ENCODE measurements around the gene CRACR2A. TPM values are rescaled to one million over a fixed set of nuclear protein-coding genes. Genes with fewer than 3 reads are reported as not detected.

CRACR2A gene
- total RNA-seq, 1 donor from 2014 or later, result 6.2 TPM

GRCh38 chr12:3791256-3791874 lies 38.5 kb upstream of the CRACR2A start:
- no peaks in the 10 kb centered on the region for H3K27me3 ChIP-seq (ENCODE audit: control insufficient read depth, insufficient read depth, low read length)
- no peak overlapping the region for H3K4me3 ChIP-seq (ENCODE audit: low read depth, low read length)
- TF ChIP-seq, protein P1, sequence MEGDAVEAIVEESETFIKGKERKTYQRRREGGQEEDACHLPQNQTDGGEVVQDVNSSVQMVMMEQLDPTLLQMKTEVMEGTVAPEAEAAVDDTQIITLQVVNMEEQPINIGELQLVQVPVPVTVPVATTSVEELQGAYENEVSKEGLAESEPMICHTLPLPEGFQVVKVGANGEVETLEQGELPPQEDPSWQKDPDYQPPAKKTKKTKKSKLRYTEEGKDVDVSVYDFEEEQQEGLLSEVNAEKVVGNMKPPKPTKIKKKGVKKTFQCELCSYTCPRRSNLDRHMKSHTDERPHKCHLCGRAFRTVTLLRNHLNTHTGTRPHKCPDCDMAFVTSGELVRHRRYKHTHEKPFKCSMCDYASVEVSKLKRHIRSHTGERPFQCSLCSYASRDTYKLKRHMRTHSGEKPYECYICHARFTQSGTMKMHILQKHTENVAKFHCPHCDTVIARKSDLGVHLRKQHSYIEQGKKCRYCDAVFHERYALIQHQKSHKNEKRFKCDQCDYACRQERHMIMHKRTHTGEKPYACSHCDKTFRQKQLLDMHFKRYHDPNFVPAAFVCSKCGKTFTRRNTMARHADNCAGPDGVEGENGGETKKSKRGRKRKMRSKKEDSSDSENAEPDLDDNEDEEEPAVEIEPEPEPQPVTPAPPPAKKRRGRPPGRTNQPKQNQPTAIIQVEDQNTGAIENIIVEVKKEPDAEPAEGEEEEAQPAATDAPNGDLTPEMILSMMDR (IDR thresholded peaks at IDR 0.05; ENCODE audit: insufficient read depth, low read length, poor library complexity, severe bottlenecking), result no peak
- no peaks in the 10 kb centered on the region for H3K36me3 ChIP-seq (ENCODE audit: control insufficient read depth, insufficient read depth, low read length)
- DNase-seq (ENCODE audit: low read depth), result no peak

- H3K4me3 ChIP-seq (ENCODE audit: low read depth, low read length), result no peak overlapping the region
- DNase-seq (ENCODE audit: low read depth), result no peak
- H3K36me3 ChIP-seq (ENCODE audit: control insufficient read depth, insufficient read depth, low read length), result no peaks in the 10 kb centered on the region
- no peaks in the 10 kb centered on the region for H3K27me3 ChIP-seq (ENCODE audit: control insufficient read depth, insufficient read depth, low read length)
- TF ChIP-seq, protein P1 (IDR thresholded peaks at IDR 0.05; ENCODE audit: insufficient read depth, low read length, poor library complexity, severe bottlenecking), result no peak
Observed at GRCh38 chr12:3790642-3791041, 37.7 kb upstream of the CRACR2A start.

DNA sequence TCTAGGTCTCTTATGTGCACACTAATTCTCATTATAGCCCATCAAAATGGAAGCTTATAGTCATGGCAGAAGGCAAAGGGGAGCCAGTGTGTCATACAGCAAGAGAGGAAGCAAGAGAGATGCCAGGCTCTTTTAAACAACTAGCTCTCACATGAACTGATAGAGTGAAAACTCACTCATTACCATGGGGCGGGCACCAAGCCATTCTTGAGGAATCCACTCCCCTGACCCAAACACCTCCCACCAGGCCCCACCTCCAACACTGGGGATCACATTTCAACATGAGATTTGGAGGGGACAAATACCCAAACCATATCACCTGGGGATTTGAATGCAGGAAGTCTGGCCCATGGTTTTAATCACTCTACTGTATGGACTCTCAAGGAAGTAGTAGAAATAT lies 36.9 kb upstream of the CRACR2A start:
- TF ChIP-seq, protein P1 (IDR thresholded peaks at IDR 0.05; ENCODE audit: insufficient read depth, low read length, poor library complexity, severe bottlenecking), result no peak
- no peaks in the 10 kb centered on the region for H3K36me3 ChIP-seq (ENCODE audit: control insufficient read depth, insufficient read depth, low read length)
- DNase-seq (ENCODE audit: low read depth), result no peak
- no peak overlapping the region for H3K4me3 ChIP-seq (ENCODE audit: low read depth, low read length)
- no peaks in the 10 kb centered on the region for H3K27me3 ChIP-seq (ENCODE audit: control insufficient read depth, insufficient read depth, low read length)

- peak; percentile 5 for DNase-seq (ENCODE audit: low read depth)
- H3K36me3 ChIP-seq (ENCODE audit: control insufficient read depth, insufficient read depth, low read length), result no peaks in the 10 kb centered on the region
- peaks cover 4% of the 10 kb centered on the region for H3K27me3 ChIP-seq (ENCODE audit: control insufficient read depth, insufficient read depth, low read length)
- H3K4me3 ChIP-seq (ENCODE audit: low read depth, low read length), result no peak overlapping the region
- TF ChIP-seq, protein P1 (IDR thresholded peaks at IDR 0.05; ENCODE audit: insufficient read depth, low read length, poor library complexity, severe bottlenecking), result peak; percentile 75
Observed at GRCh38 chr12:3777206-3777809, 24.4 kb upstream of the CRACR2A start.

GRCh38 chr12:3775385-3776035 lies 22.6 kb upstream of the CRACR2A start:
- Histone ChIP-seq H3K4me3 (ENCODE audit: low read depth, low read length) (no peak overlapping the region), H3K36me3 (ENCODE audit: control insufficient read depth, insufficient read depth, low read length) (no peaks in the 10 kb centered on the region), H3K27me3 (ENCODE audit: control insufficient read depth, insufficient read depth, low read length) (peaks cover 4% of the 10 kb centered on the region)
- TF ChIP-seq, protein P1 (IDR thresholded peaks at IDR 0.05; ENCODE audit: insufficient read depth, low read length, poor library complexity, severe bottlenecking), result no peak
- no peak for DNase-seq (ENCODE audit: low read depth)
